ENCODE measurements around the gene APBA2.

The APBA2 gene

DNA sequence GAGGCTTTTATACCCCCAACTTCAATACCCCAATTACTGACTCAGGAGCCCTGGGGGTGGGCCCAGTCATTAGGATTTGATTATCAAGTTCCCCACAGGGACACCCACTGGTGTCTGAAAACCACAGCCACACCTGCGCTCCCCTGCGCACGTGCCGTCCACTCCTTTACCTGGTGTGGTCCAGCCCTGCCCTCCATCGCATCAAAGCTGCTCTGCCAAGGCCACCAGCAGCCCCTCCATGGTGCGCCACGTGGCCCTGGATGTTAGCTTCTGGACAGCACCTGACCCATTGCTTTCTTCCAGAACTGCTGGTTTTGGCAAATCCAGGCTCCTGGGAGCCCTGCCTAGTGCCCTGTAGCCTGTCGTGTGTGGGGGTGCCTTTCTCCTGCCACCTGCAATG lies 247.5 kb downstream of the APBA2 start:
- no peak for DNase-seq (ENCODE audit: low read depth in 3 of 3)

DNA sequence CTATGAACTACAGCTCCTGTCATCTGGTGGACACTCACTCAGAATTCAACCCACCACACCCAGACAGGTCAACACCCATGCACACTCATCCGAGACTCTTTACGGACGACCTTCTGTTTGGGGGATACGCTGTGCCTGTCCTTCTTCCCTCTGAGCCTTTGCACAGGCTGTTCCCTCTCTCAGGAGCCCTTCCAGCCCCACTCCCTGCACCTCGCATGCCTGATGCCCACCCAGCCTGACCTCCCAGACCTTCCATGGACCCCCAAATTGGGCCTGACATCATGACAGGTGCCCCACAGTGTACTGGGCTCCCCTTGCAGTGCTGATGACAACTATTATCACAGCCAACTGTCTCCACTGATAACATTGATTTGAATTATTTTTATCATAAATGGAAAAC lies 248.0 kb downstream of the APBA2 start:
- no peak for DNase-seq (ENCODE audit: low read depth in 3 of 3)

DNA sequence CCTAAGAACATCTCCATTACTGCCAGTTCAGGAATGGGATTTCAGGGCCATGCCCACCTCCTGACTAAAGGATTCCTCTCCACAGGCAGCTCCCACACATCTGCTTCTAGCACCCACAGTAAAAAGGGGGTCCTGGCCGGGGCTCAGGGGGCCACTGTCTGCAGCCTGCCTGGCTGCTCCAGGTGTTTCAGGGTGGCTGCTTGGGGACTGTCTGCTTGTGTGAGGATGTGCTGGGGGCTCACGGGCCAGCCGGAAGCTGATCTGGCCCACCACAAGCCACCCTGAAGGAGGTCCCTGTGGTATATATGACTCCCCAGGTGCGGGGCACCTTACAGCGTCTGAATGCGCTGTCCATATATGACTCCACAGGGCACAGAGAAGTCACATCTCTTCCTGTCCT lies 248.5 kb downstream of the APBA2 start:
- DNase-seq (ENCODE audit: low read depth in 3 of 3): no peak

DNA sequence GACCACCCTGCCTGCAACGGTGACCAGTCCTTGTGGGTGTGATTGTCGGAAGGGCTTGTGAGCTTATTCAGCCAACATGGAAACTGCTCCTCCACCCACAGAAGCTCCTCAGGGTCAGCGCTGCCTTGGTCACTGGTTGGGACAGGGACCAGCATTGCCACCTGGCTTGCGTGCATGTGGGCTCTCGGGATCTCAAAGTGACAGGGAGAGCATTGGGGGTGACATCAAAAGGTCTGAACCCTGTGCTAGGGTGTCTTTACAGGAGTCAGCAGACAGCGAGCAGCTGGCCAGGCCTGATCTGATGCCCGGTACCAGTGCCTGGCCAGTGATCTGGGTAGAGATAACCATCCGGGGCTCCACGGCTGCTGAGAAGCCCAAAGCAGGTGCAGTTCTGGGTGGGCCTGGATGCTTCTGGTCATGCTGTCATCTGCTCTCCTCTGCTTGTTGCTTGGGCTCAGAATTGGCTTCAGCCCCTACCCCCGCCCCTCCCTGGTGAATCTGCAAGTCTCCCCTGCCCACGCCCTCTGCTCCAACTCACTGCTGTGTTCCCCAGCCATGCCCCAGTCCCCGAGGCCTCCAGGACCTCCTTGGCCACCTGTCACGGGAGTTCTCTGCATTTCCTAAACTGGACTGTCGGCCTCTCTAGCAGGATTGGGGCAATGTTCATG lies 249.0 kb downstream of the APBA2 start:
- no peak for DNase-seq (ENCODE audit: low read depth in 3 of 3)

DNA sequence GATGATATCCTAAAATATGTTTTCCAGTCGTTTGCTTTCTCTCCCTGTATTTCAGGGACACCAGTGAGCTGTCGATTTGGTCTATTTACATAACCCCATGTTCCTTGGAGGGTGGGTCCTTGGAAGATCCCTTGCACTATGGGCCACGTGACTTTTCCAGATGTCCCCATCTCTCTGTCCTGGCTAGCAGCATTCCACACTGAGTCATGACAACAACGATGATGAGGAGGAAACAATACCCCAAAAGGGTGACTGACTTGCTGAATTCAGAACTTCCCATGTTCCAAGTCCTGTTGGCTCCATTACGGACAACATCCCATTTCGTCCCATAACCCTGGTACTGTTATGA lies 249.5 kb downstream of the APBA2 start:
- no peak for DNase-seq (ENCODE audit: low read depth in 3 of 3)

DNA sequence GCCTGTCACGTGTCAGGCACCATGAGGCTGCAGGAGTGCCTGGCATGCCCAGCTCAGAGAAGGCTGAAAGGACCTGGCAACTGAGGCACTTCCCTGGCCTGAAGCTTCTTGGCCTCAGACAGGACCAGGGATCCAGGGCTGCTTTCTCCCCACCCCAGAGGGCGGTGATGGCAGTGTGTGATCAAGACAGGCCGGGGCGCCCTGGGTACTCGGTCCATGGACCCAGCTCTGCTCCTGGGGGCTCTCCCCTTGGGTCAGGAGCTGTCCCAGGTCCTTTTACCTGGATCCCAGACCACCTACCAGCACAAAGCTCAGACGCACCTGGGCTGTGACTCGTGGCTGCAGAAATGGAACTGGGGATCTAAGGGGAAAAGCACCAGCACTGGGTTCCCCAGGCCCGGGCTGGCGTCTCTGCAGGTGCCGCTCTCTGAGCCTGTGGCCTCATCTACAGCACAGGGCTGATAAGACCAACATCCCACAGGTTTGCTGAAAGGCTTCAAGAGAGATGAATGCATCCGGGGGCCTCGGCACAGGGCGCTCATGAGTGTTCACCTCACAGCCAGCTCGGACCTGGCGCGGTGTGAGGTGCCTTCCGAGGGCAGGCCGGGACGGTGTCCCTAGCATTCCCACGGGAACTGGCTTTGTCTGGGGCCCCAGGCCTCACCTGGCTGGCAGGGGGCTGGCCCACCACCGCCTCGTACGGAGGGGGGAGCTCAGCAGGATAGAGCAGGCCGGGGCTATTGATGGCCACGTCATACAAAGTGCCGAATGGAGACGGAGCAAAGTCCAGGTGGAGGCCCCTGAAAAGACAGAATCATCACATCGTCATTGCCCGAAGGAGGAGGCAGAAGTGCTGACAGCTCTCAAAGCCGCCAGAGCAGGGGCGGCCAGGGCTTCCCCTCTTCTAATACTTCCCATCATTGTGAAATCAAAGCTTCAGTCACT lies 250.2 kb downstream of the APBA2 start:
- no peak for DNase-seq (ENCODE audit: low read depth in 3 of 3)

DNA sequence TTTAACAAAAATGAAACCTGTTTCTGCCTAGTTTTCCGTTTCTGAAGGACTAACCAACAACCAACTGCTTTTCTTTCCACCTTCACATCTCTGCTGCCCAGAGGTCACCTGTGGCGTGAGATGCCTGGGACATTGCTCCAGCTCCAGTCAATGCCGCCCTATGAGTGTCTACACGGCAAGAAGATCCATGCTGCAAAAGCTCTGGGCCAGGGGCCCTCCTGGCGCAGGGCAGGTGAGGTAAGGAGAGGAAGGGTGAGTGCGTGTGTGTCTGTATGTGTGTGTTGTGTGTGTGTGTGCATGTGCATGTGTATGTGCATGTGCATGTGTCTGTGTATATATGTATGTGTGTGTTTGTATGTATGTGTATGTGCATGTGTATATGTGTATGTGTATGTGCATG lies 252.5 kb downstream of the APBA2 start:
- DNase-seq (ENCODE audit: low read depth in 3 of 3): no peak

DNA sequence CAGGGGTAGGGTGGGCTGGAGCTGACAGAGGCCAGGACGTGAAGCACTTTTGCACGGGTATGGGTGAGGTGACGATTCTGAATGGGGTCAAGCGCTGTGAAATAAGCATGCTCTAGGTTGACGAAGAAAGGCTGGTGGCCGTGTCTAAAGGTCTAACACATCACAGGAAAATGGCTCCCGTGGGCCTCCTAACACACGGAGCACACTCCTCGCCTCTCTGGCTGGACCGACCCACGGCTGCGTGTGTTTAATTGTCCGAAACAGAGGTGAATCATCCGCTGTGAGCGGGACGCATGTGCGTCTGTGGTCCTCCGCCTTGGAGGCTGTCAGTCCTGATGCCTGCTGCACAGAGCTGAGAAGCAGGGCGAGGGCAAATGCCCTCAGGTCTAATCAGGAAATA lies 253.3 kb downstream of the APBA2 start:
- DNase-seq (ENCODE audit: low read depth in 3 of 3): no peak

DNA sequence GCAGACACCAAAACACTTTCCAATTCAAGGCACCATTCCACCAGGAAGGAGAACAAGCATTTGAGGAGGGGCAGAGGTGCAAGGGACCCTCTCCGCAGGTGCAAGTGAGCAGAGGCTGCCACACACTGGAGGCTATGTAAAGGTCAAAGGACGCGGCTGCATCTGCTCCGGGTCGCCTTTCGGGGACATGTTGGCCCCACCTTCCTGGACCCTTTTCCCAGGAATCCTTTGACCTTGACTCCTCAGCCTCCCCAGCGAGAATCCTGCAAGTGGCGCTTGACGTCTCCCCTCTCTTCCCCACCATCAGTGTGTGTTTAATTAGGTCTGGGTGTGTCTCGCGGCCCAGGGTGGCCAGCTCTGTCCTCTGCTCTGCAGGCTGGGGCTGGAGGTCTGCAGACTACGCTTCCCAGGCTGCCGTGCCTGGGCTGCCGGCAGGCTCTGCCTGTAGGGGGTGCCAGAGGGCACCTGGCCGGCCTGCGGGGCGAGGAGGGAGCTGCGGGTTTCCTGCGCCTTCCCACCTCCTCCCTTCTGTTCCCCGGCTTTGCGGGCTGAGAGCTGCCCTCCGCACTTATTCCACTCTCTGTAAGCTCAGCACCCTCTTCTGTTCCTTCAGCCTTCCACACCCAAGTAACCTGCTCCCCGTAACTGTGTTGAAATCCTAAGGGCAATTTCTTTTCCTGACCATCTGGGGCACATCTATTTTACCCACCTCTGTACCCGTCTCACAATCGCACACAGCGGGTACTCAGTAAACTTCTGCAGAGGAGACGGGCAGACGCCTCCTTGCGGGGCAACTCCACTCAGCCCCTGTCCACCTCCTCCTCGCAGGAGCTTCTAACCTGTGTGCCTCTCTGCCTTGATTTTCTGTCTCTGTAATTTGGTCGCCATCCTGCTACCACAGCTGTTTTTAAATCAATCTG lies 254.0 kb downstream of the APBA2 start:
- peak; percentile 3 to 52 (median 38) for DNase-seq (ENCODE audit: low read depth in 3 of 3)

DNA sequence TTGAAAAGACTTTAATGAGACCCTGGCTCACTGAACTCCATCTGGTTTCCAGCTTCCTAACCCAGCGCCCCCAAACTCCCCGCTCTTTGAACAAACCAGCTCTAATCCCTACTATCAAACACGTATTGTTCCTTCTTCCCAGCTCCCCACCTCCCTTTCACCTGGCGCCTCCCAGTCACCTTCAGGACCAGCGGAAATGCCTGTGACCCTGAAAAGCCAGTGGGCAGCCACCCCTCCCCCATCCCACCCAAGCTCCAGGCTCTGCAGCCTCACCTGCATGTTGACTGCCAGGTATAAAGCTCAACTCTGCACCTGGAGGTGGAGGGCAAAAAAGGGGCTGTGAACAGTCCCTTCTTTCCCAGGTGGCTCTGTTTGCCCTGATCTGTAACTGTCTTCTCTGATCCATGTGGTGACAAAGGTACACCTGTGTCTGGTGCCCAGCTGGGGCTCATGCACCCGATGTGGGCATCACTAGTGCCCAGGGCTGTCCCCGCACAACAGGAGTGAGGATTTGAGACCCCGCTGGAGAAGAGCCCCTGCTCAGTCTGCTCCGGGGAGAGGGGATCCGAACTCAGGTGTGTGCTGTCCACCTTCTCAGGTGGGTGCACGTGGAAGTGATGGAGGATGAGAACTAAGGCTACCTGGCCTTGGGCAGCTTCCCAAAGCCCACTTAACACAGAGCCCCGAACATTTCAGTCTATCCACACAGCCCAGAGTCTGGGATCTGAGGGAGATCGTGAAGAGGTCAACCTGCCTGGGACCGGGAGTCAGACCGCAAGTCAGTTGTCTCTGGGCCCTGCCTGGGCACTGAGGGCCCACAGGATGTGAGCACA lies 254.9 kb downstream of the APBA2 start:
- DNase-seq (ENCODE audit: low read depth in 3 of 3): no peak

DNA sequence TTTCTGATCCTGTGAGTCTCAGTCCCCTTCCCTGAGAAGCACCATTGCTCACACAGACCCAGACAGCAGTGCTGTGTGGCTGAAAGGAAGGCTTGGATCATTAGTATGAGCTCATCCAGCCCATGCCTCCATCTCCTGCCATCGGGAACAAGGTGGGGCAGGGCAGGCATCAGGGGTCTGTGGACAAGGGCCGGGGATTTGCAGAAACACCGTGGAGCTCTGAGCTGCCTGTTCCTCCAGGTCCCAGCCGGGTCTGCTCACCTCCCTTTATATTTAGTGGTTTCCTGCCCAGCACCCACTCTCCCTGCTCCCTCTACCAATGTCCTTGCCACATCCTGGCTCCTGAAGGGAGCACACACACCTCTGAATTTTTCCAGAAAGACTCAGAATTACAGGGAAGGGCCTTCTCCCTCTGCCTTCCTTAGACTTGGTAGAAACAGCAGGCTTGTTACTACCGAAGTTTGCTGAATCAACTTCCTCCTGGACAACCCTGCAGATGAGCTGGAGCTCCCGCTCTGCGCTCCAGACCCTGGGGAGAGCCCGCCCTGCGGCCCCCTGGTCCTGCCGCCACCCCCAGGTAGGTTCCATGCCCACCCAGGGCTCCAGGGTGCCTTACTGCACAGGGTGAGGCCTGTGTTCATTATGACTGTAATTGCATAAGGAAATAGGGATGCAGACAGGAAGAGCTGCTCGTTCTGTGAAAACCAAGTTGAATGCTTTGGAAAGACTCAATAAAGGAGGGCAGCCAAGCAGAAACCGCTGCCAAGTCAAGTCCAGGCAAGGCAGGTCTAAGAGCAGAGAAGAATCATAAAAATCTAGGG lies 255.7 kb downstream of the APBA2 start:
- no peak for DNase-seq (ENCODE audit: low read depth in 3 of 3)

DNA sequence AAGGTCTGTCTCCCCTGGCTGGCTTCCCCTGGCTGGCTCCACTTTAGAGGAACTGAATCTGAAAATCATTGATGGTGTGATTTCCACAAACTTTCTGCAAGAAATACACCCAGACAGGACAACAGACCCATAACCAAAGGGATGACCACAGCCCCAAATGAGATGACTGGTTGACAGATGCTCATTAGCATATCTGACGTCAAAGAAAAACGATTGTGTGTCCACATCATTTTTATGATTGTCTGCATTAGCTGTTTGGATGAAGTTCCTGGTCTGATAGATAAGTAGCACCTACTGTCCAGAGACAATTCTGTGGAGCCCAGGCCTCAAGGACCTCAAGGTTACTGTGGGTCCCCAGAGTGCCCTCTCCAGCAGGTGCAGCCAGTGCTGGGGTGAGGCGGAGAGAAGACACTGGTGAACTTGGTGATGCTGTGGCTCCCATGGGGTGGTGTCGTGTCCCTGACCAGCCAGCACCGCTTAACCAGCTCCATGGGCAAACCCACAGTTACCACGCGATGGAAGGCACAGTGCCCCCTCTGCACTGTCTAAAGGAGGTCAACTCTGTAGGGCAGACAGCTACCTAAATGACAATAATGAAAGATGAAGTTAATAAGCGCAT lies 256.5 kb downstream of the APBA2 start:
- no peak for DNase-seq (ENCODE audit: low read depth in 3 of 3)

DNA sequence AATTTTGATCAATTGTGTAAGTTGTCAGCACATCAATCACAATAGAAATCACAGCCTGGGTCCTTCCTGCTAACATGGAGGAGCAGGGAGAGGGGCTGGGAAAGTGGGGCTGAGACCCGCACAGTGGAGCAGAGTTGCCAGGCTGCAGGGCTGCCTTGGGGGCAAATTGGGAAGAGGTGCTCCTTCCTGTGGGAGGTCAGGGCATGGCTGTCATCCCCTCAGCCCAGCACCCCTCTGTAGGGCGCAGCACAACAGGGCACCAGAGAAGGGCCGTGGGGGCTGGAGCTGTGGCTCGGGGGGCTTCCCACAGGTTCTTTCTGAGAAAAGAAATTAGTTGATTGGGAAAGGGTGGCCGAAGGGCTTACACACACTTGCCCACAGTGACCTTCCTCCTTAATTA lies 257.5 kb downstream of the APBA2 start:
- no peak for DNase-seq (ENCODE audit: low read depth in 3 of 3)

DNA sequence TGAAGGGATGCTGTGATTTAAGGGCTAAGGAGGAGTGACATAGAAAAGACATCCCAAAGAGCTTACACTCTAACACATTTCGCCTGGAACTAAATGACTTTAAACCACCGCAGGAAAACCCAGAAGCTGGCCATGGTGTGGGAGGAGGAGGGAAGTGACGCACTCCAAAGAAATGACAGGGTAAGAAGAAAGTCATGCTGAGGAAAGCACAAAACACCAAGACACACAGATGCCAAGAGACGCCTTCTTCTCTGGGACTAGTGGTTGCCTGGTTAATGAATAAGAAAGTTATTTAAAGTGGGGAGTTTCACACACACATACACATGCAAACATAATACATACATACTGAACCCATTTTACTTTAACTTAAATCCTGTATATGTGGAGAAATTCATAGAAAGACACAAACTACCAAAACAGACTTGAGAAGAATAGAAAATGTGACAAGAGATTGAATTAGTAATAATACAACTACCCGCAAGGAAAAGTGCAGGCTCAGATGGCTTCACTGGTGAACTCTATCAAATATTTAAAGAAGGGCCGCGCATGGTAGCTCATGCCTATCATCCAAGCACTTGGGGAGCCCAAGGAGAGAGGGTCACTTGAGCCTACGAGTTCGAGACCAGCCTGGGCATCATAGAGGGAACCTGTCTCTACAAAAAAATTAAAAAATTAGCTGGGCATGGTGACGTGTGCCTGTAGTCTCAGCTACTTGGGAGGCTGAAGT lies 258.3 kb downstream of the APBA2 start:
- no peak for DNase-seq (ENCODE audit: low read depth in 3 of 3)

DNA sequence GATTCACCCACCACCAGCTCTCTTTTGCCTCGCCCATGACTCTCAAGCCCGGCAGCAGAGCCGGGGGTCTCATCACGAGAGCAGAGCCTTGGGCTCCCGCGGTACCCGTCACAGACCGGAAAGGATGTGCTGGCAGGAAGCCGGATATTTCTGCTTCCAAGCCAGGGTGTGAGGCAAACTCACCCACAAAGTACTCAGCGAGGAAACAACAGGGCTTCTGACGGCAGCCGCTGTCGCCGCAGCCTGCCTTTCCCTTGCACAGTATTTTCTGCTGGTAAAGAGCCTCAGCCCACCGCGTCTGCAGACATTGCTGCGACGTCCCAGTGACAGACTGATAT lies 263.9 kb downstream of the APBA2 start:
- no peak for DNase-seq (ENCODE audit: low read depth in 3 of 3)

DNA sequence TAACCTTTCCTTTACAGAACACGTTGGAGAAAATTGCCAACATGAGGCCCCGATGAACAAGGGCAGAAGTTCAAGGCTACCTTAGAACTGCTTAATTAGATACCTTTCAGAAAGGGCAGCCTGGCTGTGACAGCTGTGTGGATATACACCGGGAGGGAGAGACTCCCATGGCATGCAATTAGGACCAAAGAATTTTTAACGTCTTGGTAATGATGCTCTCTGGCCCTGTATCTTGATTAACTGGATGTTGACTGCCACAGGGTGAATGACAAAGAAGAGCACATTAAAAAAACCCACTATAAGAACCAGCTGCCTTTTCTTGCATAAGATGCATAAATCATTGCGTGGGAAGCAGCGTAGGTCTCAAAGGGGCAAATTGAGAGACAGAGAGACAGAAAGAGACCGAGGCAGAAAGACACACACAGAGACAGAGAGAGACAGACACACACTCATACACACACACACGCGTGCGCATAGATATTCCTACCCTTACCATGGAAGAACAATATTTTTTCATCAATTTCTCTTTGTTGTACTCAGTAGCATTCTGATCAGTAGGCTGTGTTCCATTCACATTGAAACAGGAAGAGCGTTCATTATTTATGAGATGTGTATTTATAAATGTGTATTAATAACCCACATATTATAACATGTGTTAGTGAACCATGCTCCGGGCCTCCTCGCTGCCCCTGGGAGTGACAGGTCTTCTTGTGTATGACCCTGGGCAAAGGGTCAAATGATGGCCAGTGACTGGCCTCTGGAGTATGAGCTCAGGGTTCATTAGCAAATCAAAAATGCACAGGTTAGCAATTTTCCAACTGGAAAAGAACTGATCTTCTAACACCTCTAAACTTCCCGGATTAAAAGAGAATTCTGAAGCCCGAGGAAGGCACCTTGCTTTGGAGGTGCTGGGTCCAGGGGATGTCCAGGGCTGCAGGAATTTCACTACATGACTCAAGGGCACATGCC lies 265.0 kb downstream of the APBA2 start:
- no peak for DNase-seq (ENCODE audit: low read depth in 3 of 3)

DNA sequence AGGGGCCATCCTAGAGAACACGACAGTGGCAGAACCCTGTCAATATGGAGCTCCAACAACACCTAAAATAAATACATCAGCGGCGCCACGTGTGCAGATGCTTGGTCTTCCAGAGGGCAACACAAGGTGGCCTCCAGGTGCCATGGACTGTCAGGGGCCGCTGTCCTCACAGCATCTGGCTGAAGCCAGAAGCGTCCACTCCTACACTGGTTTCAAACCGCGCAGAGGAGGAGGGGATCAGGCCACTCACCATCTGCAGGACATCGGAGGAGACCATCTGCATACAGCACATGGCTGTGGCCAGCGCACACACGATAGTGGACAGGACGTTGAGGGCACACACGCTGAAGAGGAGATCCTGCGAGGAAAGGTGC lies 265.7 kb downstream of the APBA2 start:
- DNase-seq (ENCODE audit: low read depth in 3 of 3): no peak

DNA sequence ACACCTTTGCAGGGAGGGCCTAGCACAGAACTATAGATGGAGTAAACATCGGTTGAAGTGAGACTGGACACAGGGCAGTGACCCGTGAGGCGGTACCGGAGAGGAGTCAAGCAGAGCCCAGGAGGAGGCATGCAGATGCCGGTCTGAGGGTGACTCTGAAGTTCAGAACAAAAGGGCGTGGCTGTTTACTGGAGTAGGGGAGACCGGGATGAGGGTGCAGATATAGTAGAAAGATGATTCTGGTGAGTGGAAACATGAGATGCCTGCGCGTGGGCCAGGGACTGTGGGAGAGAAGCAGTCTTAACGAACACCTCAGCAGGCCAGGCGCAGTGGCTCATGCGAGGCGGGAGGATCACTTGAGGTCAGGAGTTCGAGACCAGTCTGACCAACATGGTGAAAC lies 270.7 kb downstream of the APBA2 start:
- no peak for DNase-seq (ENCODE audit: low read depth in 3 of 3)
